ENCODE data around the gene BCL2A1. TPM values are rescaled to one million over a fixed set of nuclear protein-coding genes. Genes with fewer than 3 reads are reported as not detected.
"Not testable (repeated sequence)": the region's sequence is repeated elsewhere in the genome, so short reads cannot be mapped to it uniquely, and the experiment has no call there.

Gene BCL2A1
- total and polyA plus RNA-seq, 4 donors, result 0.18 to 8.3 (median 6.4) TPM

GRCh38 chr15:79916502-79917132 lies 54.4 kb downstream of the BCL2A1 start:
- 76 to 80% methylated on average over 3 of the region's 3 CpGs for WGBS, 2 donors
- Histone ChIP-seq H3K36me3 (ENCODE audit: control insufficient read depth in 1 of 2, insufficient read depth in 2 of 2, low read length in 1 of 2) (no peaks in the 10 kb centered on the region), H3K9me3 (ENCODE audit: control insufficient read depth, low read length) (peaks cover 16% of the 10 kb centered on the region), H3K27me3 (ENCODE audit: control insufficient read depth in 1 of 2, insufficient read depth in 2 of 2, low read length in 1 of 2) (no peaks in the 10 kb centered on the region), H3K27ac (ENCODE audit: low read depth in 1 of 2, low read length in 2 of 2) (no peak overlapping the region), H3K4me1 (ENCODE audit: control insufficient read depth in 1 of 2, insufficient read depth in 2 of 2, low read length in 2 of 2) (no peaks in the 10 kb centered on the region), H3K4me3 (ENCODE audit: low read length in 2 of 2) (no peak overlapping the region)
- intact Hi-C loops (cut with DNase I), result no loop called here
- DNase-seq (no peak), ATAC-seq (ENCODE audit: low FRiP score) (no peak)

- H3K4me1 ChIP-seq (ENCODE audit: control insufficient read depth in 1 of 2, insufficient read depth in 2 of 2, low read length in 2 of 2); H3K27ac ChIP-seq (ENCODE audit: low read depth in 1 of 2, low read length in 2 of 2); intact Hi-C loops (cut with DNase I); H3K36me3 ChIP-seq (ENCODE audit: control insufficient read depth in 1 of 2, insufficient read depth in 2 of 2, low read length in 1 of 2); DNase-seq; H3K4me3 ChIP-seq (ENCODE audit: low read length in 2 of 2); ATAC-seq (ENCODE audit: low FRiP score); H3K27me3 ChIP-seq (ENCODE audit: control insufficient read depth in 1 of 2, insufficient read depth in 2 of 2, low read length in 1 of 2): not testable (repeated sequence)
- 95 to 97% methylated on average over 3 of the region's 3 CpGs for WGBS, 2 donors
- peaks cover 16% of the 10 kb centered on the region for H3K9me3 ChIP-seq (ENCODE audit: control insufficient read depth, low read length)
These were observed 55.1 kb downstream of the BCL2A1 start for GRCh38 chr15:79915776-79916501.

GRCh38 chr15:79914728-79915127 lies 56.3 kb downstream of the BCL2A1 start:
- Histone ChIP-seq H3K4me3 (ENCODE audit: low read length in 2 of 2) (no peak overlapping the region), H3K27ac (ENCODE audit: low read depth in 1 of 2, low read length in 2 of 2) (no peak overlapping the region), H3K4me1 (ENCODE audit: control insufficient read depth in 1 of 2, insufficient read depth in 2 of 2, low read length in 2 of 2) (no peaks in the 10 kb centered on the region), H3K9me3 (ENCODE audit: control insufficient read depth, low read length) (peaks cover 14% of the 10 kb centered on the region), H3K27me3 (ENCODE audit: control insufficient read depth in 1 of 2, insufficient read depth in 2 of 2, low read length in 1 of 2) (no peaks in the 10 kb centered on the region), H3K36me3 (ENCODE audit: control insufficient read depth in 1 of 2, insufficient read depth in 2 of 2, low read length in 1 of 2) (no peaks in the 10 kb centered on the region)
- no peak for ATAC-seq (ENCODE audit: low FRiP score)
- DNase-seq, result no peak
- intact Hi-C loops (cut with DNase I), result no loop called here

Other genes with a start within 250 kb of the BCL2A1 start
- 10 to 100 TPM in 1 of 2 donors, 1 to 10 TPM in 1; 8.6 to 15.4 TPM for gene MTHFS, start 74.2 kb downstream of the BCL2A1 start, total RNA-seq
- 10 to 100 TPM; 22.7 to 50.2 TPM for gene MTHFS, start 74.2 kb downstream of the BCL2A1 start, polyA plus RNA-seq
- 10 to 100 TPM; 61.2 to 73.7 TPM for gene ZFAND6, start 88.5 kb upstream of the BCL2A1 start, total RNA-seq
- 10 to 100 TPM; 77.3 to 94.0 TPM for gene ZFAND6, start 88.5 kb upstream of the BCL2A1 start, polyA plus RNA-seq
- gene FAH, start 181.8 kb upstream of the BCL2A1 start, total RNA-seq, result 10 to 100 TPM; 19.3 to 21.9 TPM
- 100 to 1,000 TPM in 1 of 2 donors, 10 to 100 TPM in 1; 18.2 to 137 TPM for gene FAH, start 181.8 kb upstream of the BCL2A1 start, polyA plus RNA-seq

Measured in aorta (tissue), 5 donors.